ENCODE data around the gene B4GALNT3.

Gene B4GALNT3

GRCh38 chr12:468671-469389 is 9.1 kb downstream of the B4GALNT3 start:
- no peak for DNase-seq (ENCODE audit: low read depth)

DNA sequence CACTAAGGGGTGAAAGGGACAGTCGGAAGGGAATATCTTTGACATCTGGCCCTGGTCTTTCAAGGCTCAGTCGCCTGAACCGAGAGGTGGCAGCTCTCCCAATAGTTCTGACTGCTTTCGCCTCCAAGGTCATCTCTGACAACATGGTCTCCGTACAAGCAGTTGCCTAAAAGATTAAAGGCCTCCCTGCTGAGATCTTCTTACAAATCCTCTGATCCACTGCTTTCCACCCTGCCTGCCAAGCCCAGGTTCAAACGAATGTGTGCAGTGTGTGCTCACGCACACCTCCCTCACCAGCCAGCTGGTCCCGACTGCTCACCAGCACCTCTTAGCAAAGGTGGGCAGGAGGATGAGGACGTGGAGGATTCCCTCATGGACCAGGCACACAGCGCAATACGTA is 10.4 kb downstream of the B4GALNT3 start:
- DNase-seq (ENCODE audit: low read depth): no peak

DNA sequence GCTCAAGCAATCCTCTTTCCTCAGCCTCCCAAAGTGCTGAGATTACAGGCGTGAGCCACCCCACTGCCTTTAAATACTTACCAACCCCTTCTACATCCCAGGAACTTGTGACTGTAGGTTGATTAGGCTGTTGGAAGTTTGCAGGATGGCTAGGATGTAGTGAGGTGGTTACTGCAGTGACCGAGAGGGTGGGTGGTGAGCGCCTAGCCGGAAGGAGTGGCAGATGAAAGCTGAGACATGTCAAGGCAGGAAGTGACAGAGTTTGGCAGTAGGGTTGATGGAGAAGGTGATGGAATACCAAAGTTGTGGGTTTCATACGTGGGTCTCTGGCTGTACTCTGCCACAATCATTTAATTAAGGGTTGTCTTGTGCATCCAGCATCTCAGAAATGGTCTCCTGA is 13.5 kb downstream of the B4GALNT3 start:
- DNase-seq (ENCODE audit: low read depth): no peak

GRCh38 chr12:473863-474577 is 14.3 kb downstream of the B4GALNT3 start:
- DNase-seq (ENCODE audit: low read depth): no peak

DNA sequence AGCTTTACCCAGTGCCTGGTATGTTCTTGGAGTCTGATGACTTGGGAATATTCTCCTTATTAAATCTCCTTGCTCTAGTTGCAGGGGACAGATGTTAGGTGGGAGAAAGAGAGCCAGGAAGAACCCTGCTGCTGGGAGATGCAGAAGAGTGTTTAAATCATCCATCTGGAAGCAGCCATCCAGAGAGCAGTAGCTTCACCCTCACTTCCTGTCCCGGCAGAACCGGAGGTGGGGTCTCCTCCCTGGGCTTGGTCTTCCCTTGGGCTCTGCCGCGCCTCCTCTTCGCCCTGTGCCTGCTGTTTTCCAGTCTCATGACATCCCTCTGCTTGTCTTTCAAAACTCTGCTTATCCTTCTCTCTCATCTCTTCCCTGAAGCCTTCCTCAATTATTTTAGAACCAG is 15.5 kb downstream of the B4GALNT3 start:
- no peak for DNase-seq (ENCODE audit: low read depth)

DNA sequence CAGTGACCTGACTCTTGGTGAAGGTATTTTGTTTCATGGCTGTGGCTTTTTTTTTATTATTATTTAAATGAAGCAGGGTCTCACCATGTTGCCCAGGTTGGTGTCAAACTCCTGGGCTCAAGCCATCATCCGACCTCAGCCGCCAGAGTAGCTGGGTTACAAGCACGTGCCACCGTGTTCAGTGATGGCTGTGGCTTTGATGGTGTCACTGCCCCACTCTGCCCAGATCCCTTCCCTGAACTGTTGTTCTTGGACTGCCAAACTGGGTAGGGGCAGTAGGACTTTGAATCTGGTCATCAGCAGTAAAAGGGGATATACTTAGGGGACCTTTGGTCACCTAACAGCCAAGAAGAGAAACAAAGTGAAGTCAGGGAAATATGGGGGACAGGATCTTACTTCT is 19.4 kb downstream of the B4GALNT3 start:
- DNase-seq (ENCODE audit: low read depth): no peak

DNA sequence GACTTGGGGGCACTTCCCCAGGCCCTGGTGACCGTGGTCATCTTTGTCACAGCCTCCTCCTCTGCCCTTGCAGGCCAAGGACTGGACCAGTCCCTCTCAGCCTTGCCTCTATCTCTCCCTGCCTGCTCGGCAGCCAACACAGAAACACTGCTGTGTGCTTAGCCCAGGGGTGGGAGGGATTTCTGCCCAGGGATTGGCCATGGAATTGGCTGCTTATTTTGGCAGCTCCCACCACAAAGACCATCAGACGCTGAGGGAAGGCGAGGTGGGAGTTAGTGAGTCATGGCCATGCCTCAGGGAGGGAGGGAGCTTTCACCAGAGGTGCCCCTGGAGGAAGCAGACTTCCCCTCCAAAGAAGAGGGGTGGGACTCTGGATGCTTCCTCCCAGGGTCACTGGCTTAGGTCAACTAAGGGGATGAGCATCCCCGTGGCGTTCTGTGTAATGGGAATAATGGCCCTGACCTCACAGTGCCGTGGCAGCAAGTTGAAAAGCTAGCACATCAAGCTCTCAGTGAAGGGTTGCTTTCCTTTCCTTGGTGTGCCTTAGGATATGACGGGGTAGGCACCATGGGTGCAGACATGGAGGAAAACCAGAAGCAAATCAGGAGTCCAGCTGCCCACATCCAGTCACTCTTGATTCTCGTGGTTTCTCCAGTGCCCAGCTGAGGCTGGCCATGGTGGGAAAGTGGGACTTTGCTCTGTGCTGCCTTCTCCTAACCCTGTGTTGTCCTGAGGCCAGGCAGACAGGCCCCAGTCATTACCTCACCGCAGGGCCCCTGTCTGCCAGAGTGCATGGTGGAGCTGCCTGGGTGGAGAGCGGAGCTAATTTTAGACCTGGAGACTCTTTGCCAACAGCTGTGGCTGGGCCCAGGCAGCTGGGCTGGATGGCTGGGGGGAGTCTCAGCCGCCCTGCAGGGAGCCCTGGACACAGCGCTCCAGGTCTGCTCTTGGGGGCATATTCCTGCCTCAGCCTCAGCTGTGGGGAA is 21.4 kb downstream of the B4GALNT3 start:
- no peak for DNase-seq (ENCODE audit: low read depth)

DNA sequence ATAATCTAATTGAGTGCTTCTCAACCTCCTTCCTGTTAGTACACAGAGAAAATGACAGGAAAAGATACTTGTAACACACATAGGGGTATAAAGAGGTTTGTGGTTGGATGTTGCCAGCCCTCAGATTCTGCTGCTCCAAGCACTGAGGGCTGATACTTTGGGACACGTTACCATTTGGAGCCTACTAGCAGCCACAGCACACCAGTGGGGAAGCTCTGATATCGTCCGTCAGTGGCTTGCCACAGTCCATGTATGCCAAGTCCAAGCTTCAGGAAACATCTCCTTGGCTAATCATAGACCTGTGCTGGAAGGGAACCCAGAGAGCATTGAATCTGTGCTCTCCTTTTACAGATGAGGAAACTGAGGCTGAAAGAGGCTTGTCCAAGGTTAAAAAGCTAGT is 22.3 kb downstream of the B4GALNT3 start:
- DNase-seq (ENCODE audit: low read depth): no peak

GRCh38 chr12:484096-484495 is 24.4 kb downstream of the B4GALNT3 start:
- no peak for DNase-seq (ENCODE audit: low read depth)

- no peak for DNase-seq (ENCODE audit: low read depth)
Observed at GRCh38 chr12:490260-490659, 30.5 kb downstream of the B4GALNT3 start.

DNA sequence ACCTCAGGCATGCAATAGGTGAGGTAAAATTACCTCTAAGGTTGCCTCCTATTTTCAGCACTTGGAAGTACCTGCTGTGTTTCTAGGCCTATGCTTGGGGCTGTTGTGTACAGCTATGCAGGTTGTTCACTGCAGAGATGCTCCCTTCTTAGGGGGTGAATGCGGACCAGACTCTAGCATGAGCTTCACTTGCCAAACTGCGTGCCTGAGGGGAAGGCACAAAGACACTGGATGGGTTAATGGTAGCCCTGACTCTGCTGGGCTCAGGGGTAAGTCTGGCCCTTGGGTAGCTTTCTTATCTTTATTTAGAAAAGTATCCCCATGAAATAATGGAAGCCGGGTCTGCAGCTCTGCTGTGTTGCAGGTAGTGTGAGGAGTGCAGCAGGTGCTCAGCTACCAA is 35.7 kb downstream of the B4GALNT3 start:
- DNase-seq (ENCODE audit: low read depth): no peak

GRCh38 chr12:496736-497135 is 37.0 kb downstream of the B4GALNT3 start:
- no peak for DNase-seq (ENCODE audit: low read depth)

GRCh38 chr12:497501-498160 is 37.9 kb downstream of the B4GALNT3 start:
- DNase-seq (ENCODE audit: low read depth): no peak

DNA sequence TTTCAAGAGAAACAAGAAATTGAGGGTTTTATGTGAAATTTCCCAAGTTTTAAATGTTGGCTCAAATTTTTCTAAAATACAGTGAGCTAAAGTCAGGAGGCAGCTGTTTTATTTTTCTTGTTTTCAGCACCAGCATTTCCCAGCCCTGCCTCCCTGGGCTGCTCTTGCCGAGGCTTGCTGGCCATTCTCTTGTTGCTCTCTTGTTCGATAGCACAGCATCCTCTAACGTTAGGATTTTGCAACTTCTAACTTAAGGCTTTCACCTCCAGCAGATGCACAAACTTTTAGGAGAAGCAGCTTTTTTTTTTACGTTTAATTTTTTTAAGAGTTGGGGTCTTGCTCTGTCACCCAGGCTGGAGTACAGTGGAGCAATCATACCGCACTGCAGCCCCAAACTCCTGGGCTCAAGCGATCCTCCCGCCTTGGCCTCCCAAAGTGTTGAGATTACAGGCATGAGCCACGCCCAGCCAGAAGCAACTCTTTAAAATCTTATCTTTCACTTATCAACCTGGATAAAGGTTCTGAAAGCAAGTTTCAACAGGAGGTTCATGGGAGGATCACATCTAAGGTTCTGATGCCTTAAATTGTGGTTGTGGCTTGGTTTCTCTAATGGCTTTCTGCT is 40.2 kb downstream of the B4GALNT3 start:
- no peak for DNase-seq (ENCODE audit: low read depth)

GRCh38 chr12:501722-502447 is 42.1 kb downstream of the B4GALNT3 start:
- DNase-seq (ENCODE audit: low read depth): no peak

DNA sequence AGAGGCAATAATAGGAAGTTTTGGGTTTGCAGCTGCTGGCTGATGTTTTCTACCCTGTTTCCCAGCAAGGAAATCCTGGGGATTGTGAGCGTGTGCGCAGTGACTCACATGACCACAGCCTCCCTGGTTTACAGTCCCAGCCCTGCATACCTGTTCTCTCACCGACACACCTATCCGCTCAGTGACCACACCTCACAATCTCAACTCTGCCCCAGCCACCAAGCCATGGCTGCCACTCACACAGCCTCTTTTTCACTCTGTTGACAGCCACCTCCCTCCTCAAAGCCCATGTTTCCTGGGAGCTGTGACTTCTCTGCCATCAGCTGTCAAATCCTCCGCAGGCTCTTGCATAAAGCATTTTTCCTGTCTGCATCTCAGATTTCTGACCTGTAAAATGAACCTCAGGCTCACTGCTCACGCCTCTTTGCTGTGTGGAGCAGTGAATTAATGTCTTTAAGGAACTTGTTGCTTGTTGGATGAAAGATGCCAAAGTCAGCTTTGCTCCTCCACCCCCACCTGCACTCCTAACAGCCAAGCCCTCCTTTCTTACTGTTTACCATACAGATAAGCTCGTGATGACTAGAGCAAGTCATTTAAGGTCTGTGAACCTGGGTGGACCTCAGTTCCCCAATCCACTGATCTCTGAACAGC is 43.5 kb downstream of the B4GALNT3 start:
- DNase-seq (ENCODE audit: low read depth): no peak

GRCh38 chr12:505221-505620 is 45.5 kb downstream of the B4GALNT3 start:
- DNase-seq (ENCODE audit: low read depth): no peak

GRCh38 chr12:507391-507796 is 47.7 kb downstream of the B4GALNT3 start:
- no peak for DNase-seq (ENCODE audit: low read depth)

- DNase-seq (ENCODE audit: low read depth): no peak
Observed at GRCh38 chr12:508145-508544, 48.4 kb downstream of the B4GALNT3 start.

DNA sequence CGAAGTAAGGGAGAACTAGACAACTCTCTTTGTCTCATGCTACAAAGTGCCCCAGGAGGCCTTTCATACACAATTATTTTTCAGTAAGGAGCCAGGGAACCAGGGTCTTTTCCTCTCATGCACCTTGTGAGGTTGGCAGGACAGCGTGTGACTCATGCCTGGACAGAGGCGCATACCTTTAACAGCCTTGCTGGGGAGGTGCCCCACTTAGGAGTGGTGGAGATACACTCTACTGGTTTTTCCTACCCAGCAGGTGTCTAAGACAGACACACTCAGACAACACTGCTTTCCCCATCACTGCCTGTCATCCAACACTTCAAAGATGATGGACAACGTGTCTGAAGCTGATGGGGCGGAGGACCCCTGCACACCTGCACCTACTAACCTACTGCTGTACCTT is 49.1 kb downstream of the B4GALNT3 start:
- DNase-seq (ENCODE audit: low read depth): no peak
